Left renal pelvis (tissue), 4 donors: ENCODE results near the gene SPTB. TPM values are rescaled to one million over a fixed set of nuclear protein-coding genes. Genes with fewer than 3 reads are reported as not detected.

Experiments used
- DNase-seq, 4 donors: peaks; one replicate each; pipeline ENCODE4 v3.0.0-alpha.2; 2013; ENCODE audit warnings: low read depth in 4 of 4, low spot score in 3 of 4
- polyA plus RNA-seq, 4 donors: library from polyadenylated mRNA; unstranded; fragments of 120-200 nt; gene quantifications; one replicate each; pipeline ENCODE4 v1.2.1, GENCODE V29; 2013; ENCODE audit not compliant: insufficient read length in 4 of 4

Gene SPTB
- polyA plus RNA-seq, 4 donors = 9.6 to 16.8 (median 13.7) TPM

GRCh38 chr14:64795211-64795610, 84.5 kb downstream of the SPTB start:
- no peak for DNase-seq

GRCh38 chr14:64792871-64793560, 86.7 kb downstream of the SPTB start:
- DNase-seq = no peak

DNA sequence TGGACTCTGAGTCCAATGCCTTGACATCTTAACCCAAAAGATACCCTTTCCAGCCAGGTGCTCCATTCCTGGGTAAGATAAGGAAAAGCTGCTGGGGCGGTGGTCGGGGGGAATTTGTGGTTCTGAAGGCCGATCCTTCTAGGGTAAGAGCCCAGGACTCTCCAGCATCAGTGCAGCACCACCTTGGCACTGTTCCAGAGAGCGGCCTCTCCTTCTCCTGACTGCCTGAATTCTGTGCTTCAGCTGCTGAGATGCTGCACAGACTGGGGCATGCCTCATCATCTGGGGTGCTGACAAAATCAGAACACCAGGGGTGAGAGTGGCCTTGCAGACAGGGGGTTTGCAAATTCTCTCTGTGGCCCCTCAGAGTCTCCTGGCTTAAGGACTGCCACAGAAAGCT, 87.5 kb downstream of the SPTB start:
- no peak for DNase-seq

DNA sequence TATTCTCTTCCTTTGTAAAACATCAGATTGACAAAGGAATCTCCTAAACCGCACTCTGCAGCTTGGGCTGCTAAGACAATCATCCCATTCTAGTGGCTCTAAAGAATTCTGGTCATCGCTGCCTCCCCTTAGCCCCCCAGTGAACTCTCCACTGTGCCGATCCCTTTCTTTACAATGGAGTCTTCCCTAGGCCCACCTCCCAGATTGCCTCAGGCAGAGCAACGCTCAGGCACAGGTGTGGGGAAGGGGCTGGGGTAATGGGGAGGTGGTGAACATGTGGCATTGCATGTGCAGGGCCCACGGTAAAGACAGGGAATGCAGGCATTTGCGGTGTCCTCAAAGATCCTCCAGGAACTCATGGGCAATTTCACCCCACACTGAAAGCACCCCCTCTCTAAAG, 89.2 kb downstream of the SPTB start:
- DNase-seq = no peak

GRCh38 chr14:64789696-64790095, 90.0 kb downstream of the SPTB start:
- no peak for DNase-seq

DNA sequence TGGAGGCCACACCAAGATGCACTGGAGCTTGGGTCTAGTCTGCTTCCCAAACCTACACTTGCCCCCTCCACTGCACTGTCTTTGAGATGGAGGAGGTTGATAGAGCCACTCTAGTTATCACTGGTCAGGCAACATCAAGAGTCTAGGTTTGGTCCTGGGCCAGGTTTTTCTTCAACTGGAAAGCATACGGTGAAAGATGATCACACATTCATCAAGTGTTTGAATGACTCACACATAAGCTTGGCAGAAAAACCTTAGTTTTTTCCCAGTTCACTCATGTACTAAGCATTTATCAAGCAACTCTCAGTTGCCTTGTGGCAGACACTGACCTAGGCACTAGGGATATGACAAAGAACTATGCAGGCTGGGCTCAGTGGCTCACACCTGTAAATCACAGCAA, 91.0 kb downstream of the SPTB start:
- DNase-seq = no peak

DNA sequence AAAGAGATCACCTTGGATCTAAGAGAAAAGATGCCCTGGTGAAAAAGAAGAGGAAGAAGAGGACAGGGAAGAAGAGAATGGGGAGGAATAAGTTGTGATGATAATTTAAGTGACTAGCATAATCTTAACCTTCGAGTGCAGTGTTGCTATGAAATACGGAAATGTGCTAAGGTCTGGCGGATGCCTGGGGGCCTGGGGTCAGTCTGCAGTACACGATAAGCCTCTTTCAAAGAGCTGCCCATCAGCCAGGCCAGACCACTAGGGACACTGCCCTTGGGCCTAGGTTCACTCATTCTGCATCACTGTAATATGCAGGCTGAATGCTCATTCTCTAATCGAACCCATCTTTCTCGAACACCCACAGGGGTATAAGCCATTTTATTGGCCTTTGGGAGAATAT, 92.1 kb downstream of the SPTB start:
- DNase-seq = no peak

- DNase-seq = no peak
These were observed 93.2 kb downstream of the SPTB start for GRCh38 chr14:64786296-64787149.

- DNase-seq = no peak
These were observed 95.7 kb downstream of the SPTB start for GRCh38 chr14:64784006-64784405.

DNA sequence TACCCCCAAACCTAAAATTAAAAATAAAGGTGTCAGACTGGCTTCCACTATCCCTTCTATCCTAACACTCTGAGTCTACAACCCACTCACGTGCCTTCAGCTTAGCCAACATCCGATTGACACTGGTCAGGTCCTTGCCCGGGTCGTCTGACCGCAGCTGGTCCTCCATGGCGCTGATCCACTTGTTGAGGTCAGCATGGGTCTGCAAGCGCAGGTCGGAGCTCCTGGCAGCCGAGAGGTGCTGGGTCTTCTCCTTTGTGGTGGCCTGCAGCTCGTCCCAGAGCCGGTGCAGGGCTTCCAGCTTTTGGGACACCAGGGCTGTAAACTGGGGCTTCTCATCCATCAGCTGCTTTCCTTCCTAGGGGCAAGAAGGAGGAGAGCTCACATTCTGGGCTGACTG, 97.5 kb downstream of the SPTB start:
- no peak for DNase-seq

- DNase-seq = no peak
These were observed 100.2 kb downstream of the SPTB start for GRCh38 chr14:64779472-64779871.

DNA sequence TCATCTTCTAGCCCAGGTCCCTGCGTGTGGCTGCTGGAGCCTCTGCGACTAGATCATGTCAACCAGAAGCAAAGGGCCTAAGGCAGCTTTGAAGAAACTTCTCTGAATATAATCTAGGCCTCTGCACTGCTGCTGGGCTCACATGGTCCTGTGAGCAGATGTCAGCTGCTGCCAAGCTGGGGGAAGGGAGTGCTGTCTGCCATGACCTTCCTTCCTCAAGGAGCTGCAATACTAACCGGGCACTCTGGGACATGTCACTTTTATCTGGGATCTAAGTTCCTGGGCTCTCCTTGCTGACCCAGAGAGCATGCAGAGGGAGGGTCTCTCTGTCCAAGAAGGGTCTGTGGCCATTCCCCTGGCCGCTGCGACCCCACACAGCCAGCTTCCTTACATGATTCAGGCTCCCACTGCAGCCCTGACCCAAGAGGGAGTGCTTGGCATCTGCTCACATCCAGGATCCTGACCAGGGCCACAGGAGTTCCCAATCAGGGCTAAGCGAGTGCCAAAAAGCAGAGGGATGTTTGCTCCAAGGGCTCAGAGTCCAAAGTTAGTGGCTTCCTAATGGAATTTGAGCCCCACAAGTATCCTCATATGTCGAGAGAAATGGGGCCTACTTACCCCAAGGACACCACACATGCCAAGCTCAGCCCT, 101.5 kb downstream of the SPTB start:
- no peak for DNase-seq

GRCh38 chr14:64777461-64777860, 102.2 kb downstream of the SPTB start:
- DNase-seq = no peak

GRCh38 chr14:64775081-64775777, 104.5 kb downstream of the SPTB start:
- DNase-seq = no peak

- DNase-seq = no peak
These were observed 105.4 kb downstream of the SPTB start for GRCh38 chr14:64774272-64774671.

DNA sequence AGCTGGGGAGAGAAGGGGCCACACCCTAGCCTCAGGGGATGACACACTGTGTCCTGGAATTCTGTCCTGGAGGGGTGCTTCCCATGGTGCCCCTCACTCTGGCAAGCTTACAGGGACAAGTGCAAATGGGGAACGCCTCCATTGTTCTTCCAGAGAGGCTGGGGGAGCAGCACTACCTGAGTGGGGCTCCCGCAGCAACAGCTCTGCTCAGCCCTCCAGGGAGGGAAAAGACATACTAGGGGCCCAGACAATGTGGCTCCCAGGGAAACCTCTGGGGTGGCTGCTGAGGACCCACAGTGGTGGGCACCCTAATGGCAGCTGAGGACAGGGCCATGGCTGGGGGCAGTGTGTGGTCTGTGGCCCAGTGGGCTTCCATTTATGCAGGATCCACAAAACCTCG, 106.1 kb downstream of the SPTB start:
- no peak for DNase-seq

DNA sequence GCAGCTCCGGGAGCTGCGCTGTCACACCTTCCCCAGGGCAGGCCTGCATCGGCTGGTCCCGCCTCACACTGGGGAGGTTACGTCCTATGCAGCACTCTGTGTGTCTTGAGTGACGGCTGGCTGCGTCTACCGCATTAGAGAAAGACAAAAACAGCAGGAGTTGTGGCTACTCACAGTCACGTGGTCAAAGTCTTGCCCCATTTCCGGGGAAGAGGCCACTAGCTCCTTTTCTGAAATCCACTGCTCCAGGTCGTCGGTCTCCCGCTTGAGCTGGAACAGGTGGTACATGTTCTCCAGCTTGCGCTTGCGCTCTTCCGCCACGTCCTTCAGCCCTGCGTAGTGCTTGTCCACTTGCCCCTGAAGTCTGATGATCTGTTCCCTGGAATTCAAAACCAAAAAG, 106.7 kb downstream of the SPTB start:
- no peak for DNase-seq

- no peak for DNase-seq
These were observed 107.2 kb downstream of the SPTB start for GRCh38 chr14:64772397-64772950.

DNA sequence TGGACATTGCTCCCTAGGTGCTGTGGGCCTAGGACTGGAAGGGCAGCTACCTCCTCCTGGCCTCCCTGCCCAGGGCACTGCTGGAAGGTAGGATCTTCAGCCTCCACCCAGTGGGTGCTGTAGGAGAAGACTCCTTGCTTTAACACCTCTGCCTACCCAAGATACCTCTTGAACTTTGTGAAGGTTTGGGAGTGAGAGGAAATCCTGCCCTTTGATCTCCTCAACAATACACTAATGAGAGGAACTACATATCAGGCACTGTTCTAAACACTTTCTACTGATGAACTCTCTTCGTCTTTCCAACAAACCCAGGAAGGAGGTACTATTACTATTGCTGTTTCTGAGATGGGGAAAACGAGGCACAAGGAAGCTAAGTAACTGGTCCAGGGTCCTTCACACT, 108.5 kb downstream of the SPTB start:
- no peak for DNase-seq

DNA sequence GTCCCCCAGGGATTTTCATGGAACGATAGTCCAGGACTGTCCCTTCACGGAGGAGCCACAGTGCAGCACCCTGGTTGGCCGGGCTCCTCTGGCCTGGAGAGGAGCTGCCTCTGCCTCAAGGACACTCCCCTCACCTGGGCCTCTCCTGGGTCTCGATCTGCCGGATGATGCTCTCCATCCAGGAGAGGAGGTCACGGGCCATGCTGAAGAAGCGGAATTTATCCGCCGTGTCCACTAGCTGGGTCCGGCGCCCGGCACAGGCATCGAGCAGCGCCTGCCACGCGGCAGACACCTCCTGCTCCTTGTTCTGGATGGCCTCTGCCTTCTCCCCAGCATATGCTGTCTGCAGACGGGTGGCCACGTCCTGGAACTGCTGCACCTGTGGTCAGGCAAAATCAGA, 109.0 kb downstream of the SPTB start:
- no peak for DNase-seq
